Urothelium cell line (cell line): Measurements from ENCODE around the gene SF3A1.

Experiments used
- DNase-seq: peaks from one replicate; pipeline ENCODE4 v3.0.0; 2011; ENCODE audit warnings: low spot score, mixed read lengths
- FAIRE-seq: peaks from 2 replicates; lab custom pipeline; 2011; peaks lifted over from hg19 to GRCh38; lab: Jason Lieb, UNC

Gene SF3A1

GRCh38 chr22:30326255-30326705 lies 30.4 kb downstream of the SF3A1 start:
- peak; percentile 27 for FAIRE-seq
- DNase-seq, result peak; percentile 69

- FAIRE-seq, result peak; percentile 67
- no peak for DNase-seq
These were observed 30.9 kb downstream of the SF3A1 start for GRCh38 chr22:30325724-30326254.

GRCh38 chr22:30325065-30325720 lies 31.5 kb downstream of the SF3A1 start:
- FAIRE-seq, result no peak
- DNase-seq, result peak; percentile 61

GRCh38 chr22:30324014-30324730 lies 32.5 kb downstream of the SF3A1 start:
- DNase-seq, result no peak
- FAIRE-seq, result no peak

GRCh38 chr22:30323246-30323645 lies 33.4 kb downstream of the SF3A1 start:
- no peak for FAIRE-seq
- DNase-seq, result no peak

GRCh38 chr22:30321461-30321860 lies 35.2 kb downstream of the SF3A1 start:
- DNase-seq (no peak), FAIRE-seq (no peak)

- DNase-seq, result no peak
- no peak for FAIRE-seq
These were observed 36.6 kb downstream of the SF3A1 start for GRCh38 chr22:30320021-30320556.

GRCh38 chr22:30318799-30319419 lies 37.8 kb downstream of the SF3A1 start:
- FAIRE-seq (no peak), DNase-seq (no peak)

- FAIRE-seq, result no peak
- no peak for DNase-seq
These were observed 38.9 kb downstream of the SF3A1 start for GRCh38 chr22:30317778-30318177.

GRCh38 chr22:30315962-30316576 lies 40.6 kb downstream of the SF3A1 start:
- FAIRE-seq, result no peak

GRCh38 chr22:30314915-30315314 lies 41.8 kb downstream of the SF3A1 start:
- FAIRE-seq (no peak), DNase-seq (no peak)

More at GRCh38 chr22:30315962-30316576, 40.6 kb downstream of the SF3A1 start:
- DNase-seq, result no peak

- no peak for FAIRE-seq
- no peak for DNase-seq
These were observed 42.9 kb downstream of the SF3A1 start for GRCh38 chr22:30313527-30314363.

GRCh38 chr22:30312053-30312452 lies 44.6 kb downstream of the SF3A1 start:
- FAIRE-seq, result no peak
- no peak for DNase-seq

GRCh38 chr22:30310881-30311771 lies 45.6 kb downstream of the SF3A1 start:
- FAIRE-seq (no peak), DNase-seq (no peak)

- DNase-seq, result no peak
- peak; percentile 40 for FAIRE-seq
These were observed 46.5 kb downstream of the SF3A1 start for GRCh38 chr22:30309951-30310741.

- no peak for DNase-seq
- FAIRE-seq, result no peak
These were observed 48.0 kb downstream of the SF3A1 start for GRCh38 chr22:30308518-30309230.

- FAIRE-seq (no peak), DNase-seq (no peak)
These were observed 48.6 kb downstream of the SF3A1 start for GRCh38 chr22:30308093-30308492.
